ENCODE measurements around the gene MEA1.
A peak's percentile ranks its signal among the peaks of the same experiment; 100 is the strongest.

MEA1 gene

DNA sequence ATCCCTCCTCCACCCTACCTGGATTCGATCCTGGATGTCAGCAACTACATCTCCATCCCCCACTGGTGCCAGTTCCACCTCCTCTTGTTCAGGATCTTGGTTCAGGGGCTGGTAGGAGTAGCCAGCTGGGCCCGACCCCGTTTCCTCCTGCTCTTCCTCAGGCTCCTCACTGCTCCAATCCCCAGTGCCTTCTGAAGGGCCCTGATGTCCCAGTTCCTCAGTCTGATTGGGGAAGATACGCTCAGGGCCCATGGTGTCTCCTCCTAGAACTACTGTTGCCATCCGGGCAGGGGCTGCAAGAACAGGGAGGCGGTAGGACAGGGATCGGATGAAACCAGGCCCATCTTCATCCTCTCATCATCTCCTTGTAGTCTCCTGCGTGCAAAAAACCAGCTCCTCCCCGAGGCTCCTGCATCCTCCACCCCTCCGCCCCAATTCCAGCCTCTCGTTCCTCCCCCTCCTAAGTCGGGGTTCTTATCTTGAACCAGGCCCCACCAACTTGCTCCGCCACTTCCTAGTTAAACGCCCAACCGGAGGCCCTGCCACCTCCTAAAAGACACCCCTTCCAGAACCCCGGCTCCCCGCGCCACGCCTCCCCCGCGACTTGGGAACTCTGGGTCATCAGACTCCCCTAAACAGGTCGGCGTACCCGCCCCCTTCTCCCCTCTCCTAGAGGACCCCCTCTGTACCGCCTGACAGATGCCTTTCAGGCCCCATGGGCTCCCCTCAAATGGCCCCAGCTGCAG lies 476 bp downstream of the MEA1 start:
- TF ChIP-seq CTCF (conservative IDR thresholded peaks at IDR 0.05; ENCODE audit: control insufficient read depth, insufficient read depth, low read depth, low read length), result no peak
- peak; percentile 21 for DNase-seq (ENCODE audit: low read depth)
- peak overlapping the region; percentile 80 for H3K4me3 ChIP-seq (ENCODE audit: control insufficient read depth, low read depth, low read length)

GRCh38 chr6:43012364-43012763 lies 1.4 kb downstream of the MEA1 start:
- H3K4me3 ChIP-seq (ENCODE audit: control insufficient read depth, low read depth, low read length), result peak overlapping the region; percentile 80
- no peak for DNase-seq (ENCODE audit: low read depth)
- TF ChIP-seq CTCF (conservative IDR thresholded peaks at IDR 0.05; ENCODE audit: control insufficient read depth, insufficient read depth, low read depth, low read length), result no peak

DNA sequence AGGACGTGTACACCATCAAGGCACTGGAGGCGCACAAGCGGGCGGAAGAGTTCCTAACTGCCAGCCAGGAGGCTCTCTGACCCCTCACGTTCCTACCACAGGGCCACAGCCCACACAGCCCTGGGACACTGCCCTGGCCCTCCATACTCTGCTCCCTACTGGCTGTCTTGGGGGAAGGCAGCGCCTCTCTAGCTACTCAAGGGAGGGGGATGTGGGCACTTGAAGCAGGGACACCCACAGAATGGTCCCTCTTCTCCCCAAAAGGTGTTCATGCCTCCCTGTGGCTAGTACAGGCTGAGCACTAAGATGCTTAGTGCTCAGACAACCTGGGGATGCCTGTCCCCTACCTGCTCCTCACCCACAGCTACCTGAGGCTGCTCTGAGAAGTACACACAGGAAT lies 2.5 kb downstream of the MEA1 start:
- no peak overlapping the region for H3K4me3 ChIP-seq (ENCODE audit: control insufficient read depth, low read depth, low read length)
- no peak for TF ChIP-seq CTCF (conservative IDR thresholded peaks at IDR 0.05; ENCODE audit: control insufficient read depth, insufficient read depth, low read depth, low read length)
- no peak for DNase-seq (ENCODE audit: low read depth)

- H3K4me3 ChIP-seq (ENCODE audit: control insufficient read depth, low read depth, low read length), result no peak overlapping the region
- TF ChIP-seq CTCF (conservative IDR thresholded peaks at IDR 0.05; ENCODE audit: control insufficient read depth, insufficient read depth, low read depth, low read length), result peak; percentile 46
- peak; percentile 43 for DNase-seq (ENCODE audit: low read depth)
Measured at GRCh38 chr6:43009124-43009523, 4.6 kb downstream of the MEA1 start.

GRCh38 chr6:43007126-43007525 lies 6.6 kb downstream of the MEA1 start:
- no peak overlapping the region for H3K4me3 ChIP-seq (ENCODE audit: control insufficient read depth, low read depth, low read length)
- no peak for TF ChIP-seq CTCF (conservative IDR thresholded peaks at IDR 0.05; ENCODE audit: control insufficient read depth, insufficient read depth, low read depth, low read length)
- DNase-seq (ENCODE audit: low read depth), result no peak

GRCh38 chr6:43006251-43006650 lies 7.5 kb downstream of the MEA1 start:
- H3K4me3 ChIP-seq (ENCODE audit: control insufficient read depth, low read depth, low read length), result no peak overlapping the region
- no peak for TF ChIP-seq CTCF (conservative IDR thresholded peaks at IDR 0.05; ENCODE audit: control insufficient read depth, insufficient read depth, low read depth, low read length)
- DNase-seq (ENCODE audit: low read depth), result no peak

Data from fibroblast of mammary gland (primary cell).